DMS79 (cell line): Measurements from ENCODE around the gene SLC9A3.

Experiments
- DNase-seq: peaks from one replicate; lab custom pipeline; 2025; lab: John Stamatoyannopoulos, UW

Gene SLC9A3

DNA sequence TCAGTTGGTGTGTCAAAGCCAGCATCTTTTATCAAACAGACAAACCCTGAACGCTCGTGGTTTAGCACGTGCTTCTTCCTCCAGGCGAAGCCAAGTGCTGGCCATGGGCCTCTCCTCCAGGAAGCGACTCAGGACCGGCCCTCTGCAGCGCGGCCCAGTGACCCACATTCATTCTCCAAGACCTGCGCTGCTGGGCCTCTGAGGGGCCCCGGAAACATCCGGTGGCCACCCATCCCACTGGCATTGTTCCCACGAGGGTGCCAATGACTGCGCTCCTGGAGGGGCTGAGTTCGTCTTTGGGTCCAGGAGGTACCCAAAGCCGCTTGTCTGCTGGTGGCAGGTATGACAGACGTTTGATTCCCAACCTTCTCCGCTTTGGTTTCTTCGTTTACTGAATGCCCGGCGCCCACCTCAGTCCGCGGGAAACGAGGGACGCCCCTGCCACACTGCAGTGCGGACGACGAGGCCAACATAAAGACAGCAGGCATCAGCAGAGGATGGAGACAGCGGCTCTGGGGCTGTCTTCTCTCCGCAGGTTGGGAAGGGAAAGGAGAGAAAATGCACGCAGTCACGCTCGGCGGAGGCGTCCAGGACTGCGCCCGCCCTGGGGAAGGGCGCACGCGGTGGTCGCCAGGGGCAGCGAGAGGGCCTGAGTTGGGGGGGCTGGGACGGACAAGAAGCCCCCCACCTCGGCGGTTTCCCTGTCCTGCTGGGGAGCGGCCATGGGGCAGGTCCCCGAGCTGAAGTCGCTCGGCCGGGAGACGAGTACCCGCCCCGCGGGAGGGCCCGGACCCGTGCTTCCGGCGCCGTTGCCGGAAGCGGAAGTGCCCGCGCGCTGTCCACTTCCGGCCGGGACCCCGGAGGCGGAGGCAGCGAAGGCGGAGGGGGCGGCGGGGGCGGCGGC lies 81.7 kb downstream of the SLC9A3 start, which contains the start of gene EXOC3:
EXOC3 (plus strand) TSS at position 842 of the 904 bp plus-strand sequence. CDS start 3,030 bp downstream, outside the sequence.
- peak; percentile 14 for DNase-seq

- no peak for DNase-seq
These were observed 82.3 kb downstream of the SLC9A3 start for GRCh38 chr5:441996-442334.

- no peak for DNase-seq
These were observed 83.6 kb downstream of the SLC9A3 start for GRCh38 chr5:440401-441201.

DNA sequence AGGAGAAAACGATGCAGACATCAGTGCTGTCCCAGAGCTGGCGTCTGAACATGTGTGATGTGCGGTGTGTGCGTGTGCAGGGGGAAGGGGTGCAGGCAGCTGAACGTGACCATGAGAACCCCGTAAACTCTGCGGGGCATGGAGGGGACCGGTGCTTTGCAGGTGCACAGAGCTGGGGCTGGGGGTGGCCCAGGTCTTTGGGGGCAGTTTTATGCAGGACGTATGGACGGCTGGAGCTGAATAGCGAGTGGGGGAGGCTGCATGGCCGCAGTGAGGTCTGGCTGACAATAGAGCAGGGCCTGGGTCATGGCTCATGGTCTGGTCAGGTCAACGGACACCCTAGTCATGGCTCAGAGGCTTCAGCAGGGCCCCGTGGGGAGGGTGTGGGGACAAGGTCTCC lies 84.6 kb downstream of the SLC9A3 start:
- DNase-seq, result no peak

GRCh38 chr5:439181-439580 lies 85.1 kb downstream of the SLC9A3 start:
- no peak for DNase-seq

DNA sequence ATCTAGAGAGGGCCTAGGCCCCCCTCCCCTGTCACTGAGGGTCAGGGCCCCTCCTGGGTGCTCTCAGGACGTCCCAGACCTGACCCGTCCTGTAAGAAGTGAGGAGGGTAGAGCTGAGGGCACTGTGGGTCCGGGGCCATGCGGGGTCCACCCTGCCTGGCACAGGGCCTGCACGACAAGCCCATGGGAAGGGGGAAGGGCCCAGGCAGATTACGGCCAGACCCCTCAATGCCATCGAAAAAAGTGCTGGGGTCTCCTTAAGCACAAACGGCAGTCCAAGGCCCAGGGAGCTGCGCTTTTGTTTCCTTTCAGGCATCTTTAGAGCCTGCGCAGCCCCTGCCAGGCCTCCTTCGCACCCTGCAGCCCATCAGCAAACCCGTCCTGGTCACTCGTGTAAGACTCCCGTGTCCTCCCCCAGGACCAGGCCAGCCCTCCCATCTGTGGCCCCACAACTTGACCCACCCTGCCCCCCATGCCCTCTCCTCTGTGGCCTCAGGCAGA lies 85.7 kb downstream of the SLC9A3 start:
- DNase-seq, result no peak

GRCh38 chr5:437281-437771 lies 86.9 kb downstream of the SLC9A3 start:
- DNase-seq, result no peak

- no peak for DNase-seq
These were observed 87.6 kb downstream of the SLC9A3 start for GRCh38 chr5:436641-436975.

- no peak for DNase-seq
These were observed 88.1 kb downstream of the SLC9A3 start for GRCh38 chr5:435961-436640.

DNA sequence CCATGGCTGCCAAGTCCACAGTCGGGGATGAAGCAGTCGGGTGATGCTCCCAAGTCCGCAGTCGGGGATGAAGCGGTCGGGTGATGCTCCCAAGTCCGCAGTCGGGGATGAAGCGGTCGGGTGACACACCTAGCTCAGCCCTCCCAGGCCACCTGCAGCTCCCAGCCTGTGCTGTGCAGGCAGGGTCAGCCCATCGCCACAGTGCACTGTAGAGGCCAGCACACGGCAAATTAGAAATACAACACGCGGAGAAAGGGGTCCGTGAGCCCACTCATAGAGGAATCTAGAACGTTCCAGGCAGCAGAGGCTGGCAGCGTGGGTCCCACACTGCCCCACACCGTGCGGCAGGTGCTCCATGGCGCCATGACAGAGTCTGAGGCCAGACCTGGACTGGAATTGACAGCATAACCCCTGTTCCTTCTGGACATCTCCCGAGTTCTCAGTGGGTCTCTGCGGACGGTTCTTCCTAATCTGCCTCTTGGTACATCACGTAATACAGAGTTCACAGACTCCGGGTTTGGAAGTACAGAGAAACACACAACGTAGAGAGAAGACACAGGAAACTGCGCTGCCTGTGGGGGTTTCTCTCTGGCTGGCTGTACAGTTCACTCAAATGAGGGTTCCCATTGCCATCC lies 89.0 kb downstream of the SLC9A3 start:
- DNase-seq, result no peak

GRCh38 chr5:434443-435146 lies 89.7 kb downstream of the SLC9A3 start:
- DNase-seq, result no peak

GRCh38 chr5:433836-434235 lies 90.4 kb downstream of the SLC9A3 start:
- DNase-seq, result no peak

DNA sequence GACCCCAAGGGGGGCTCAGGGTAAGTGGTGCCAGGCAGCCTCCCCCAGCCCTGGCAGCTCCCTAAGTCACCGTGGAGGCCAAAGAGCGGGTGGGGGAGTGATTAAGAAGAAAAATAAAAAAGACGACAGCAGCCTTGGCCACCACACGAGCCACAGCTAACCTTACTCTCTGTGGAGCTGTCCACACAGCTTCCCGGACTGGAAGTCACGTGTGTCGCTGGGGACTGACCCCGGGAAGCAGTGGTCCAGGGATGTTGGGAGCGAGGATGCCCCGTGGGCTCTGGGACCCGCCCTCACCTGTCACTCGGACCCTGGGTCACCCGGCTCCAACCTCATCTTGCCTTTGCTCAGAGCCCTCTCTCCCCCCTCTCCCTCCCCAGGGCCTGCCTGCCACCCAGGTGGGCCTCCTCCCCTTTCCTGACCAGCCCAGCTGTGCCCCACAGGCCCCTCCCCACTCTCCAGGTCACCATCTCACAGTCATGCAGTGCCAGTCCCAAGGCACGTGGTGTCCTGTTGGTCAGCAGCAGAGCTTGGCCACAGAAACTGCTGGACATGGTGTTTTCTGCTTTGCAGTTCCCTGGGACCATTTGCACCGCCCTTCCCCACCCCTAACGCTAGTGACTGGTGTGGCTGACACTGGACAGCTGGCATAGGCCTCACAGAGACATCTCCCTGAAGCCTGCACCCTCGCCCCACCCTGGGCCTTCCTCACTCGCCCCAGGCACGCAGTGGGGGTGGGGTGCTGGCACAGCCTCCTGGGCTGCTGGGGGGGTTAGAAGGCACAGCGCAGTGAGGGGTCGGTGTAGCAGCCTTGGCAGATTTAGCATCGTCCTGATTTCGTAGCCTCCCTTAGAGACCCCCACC lies 91.1 kb downstream of the SLC9A3 start:
- no peak for DNase-seq

GRCh38 chr5:432201-432927 lies 91.9 kb downstream of the SLC9A3 start:
- no peak for DNase-seq

DNA sequence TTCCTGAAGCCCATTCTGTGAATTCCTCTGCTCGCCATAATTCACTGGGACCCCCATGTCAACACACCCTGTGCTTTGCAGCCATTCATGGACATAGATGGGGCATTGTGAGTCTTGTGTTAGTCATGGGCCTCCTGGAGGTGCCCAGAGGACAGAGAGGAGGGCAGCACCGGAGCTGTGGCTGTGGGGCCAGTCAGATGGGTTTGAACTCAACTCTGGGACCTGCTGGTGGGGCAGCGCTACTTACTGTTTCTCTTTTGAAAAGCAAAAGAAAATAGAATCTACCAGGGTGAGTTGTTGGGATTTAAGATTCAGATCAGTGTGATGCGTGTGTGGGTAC lies 92.6 kb downstream of the SLC9A3 start:
- DNase-seq, result no peak

DNA sequence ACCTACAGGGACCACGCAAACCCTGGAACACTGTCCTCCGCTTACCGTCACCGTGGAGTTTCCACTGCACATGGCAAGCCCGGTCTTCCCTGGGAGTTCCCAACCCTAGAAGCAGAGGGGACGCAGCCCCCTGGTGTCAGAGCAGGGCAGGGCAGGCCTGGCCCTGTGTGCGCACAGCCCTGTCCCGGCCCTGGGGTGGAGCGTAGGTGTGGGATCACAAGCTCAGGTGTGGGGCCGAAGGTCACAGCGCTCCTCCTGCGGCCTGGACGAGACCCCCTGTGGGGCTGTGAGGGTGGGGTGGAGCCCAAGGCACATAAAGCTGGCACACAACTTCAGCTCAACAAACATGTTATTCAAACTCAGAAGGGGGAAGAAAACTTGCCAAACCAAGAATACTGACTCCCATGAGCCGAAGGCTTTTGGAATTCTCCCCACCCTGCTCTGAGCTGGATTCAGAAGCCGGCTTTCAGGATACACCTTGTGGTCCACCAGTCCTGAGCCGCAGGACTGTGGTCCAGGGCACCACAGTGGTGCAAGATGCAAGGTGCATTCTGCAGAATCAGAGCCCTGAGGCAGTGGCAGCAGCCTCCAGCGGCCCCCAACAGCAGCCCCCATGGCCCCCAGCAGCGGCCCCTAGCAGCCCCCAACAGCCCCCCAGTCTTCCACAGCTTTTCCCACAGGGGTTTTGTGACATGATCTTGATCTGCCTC lies 93.1 kb downstream of the SLC9A3 start:
- DNase-seq, result no peak

DNA sequence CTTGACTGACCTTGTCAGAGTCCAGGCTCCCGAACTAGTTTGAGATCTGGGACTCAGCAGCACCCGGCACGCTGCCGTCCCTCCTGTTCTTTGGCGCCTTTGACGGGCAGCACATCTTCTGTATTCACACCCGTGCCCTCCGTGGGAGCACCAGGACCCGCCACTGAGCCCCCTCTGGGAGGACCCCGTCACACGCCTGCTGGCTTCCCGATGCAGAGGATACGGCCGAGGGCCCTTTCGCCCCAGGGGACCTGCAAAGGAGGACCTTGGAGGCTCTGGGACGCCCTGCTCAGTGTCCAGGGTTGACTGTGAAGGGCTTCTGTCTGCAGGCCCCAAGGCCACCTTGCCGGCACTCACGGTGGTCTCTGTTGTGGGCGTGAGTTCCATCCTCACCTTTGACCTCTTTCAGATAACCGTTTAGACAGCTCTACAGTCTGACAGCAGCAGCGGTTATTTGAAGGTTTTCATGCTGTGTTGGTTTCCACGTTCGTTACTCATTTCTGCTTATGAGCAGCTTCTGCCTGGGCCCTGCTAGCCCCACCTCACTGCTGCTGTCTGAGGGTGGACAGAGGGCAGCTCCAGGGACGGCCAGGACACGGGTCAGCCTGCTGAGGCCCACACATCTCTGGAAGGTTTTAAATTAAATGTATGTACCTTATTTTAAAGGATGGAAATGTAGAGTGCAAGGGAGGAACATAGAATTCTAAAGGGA lies 93.9 kb downstream of the SLC9A3 start:
- DNase-seq, result no peak

DNA sequence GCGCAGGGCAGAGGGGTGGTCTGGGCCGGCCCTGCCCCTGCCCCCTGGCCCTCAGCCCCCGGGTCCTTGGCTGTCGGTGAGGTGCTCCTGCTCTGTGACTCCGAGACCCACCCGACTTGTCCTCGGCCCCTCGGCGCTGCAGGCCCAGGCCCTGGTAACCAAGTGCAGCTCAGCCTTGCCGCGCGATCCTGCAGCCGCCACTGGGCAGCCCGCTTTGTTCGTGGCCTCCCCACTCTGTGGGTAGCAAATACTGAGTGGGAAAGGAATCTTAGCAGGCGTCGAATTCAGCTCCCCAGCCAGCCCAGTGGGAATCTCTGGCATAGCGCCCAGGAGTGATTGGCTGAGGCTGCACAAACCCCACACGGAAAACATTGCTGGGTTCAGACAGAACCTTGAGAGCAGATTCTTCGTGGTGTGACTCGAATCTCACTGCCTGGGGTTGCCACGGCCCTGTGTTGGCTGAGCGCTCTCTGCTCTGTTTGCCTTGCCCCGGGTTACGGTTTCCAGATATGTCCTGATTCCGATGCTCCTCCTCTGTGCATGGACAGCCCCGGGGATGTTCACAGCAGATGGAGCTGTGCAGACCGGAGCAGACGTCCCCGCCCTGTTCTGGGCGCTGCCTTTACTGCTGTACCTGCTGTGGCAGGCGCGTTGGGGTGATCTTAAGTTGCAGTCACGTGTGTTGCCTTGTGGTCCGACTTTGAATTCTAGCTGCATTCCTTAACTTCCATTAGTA lies 94.6 kb downstream of the SLC9A3 start:
- no peak for DNase-seq
